GM21528 (cell line): ENCODE measurements around the gene SUGCT.
A peak's percentile ranks its signal among the peaks of the same experiment; 100 is the strongest.
"Not testable (repeated sequence)": the region's sequence is repeated elsewhere in the genome, so short reads cannot be mapped to it uniquely, and the experiment has no call there.

Experiments
- ATAC-seq: cut with Tn5 transposase; IDR thresholded peaks from one replicate; pipeline ENCODE4 v1.9.1; 2021; ENCODE audit warnings: mild to moderate bottlenecking, moderate library complexity; ENCODE audit not compliant: unreplicated experiment, low FRiP score

Gene SUGCT

GRCh38 chr7:40134428-40135316, at the start of gene SUGCT, which contains the start of gene MPLKIP:
Gene SUGCT (plus strand): TSS chr7:40135005.
Gene MPLKIP (minus strand): TSS chr7:40134622. CDS start chr7:40134567, 55 bp downstream.
- peak; percentile 93 for ATAC-seq

GRCh38 chr7:40092182-40092581, 42.6 kb upstream of the SUGCT start:
- ATAC-seq = no peak

- ATAC-seq = no peak
These were observed 41.0 kb upstream of the SUGCT start for GRCh38 chr7:40093631-40094350.

GRCh38 chr7:40095230-40095629, 39.6 kb upstream of the SUGCT start:
- ATAC-seq = no peak

- no peak for ATAC-seq
These were observed 39.0 kb upstream of the SUGCT start for GRCh38 chr7:40095695-40096327.

- ATAC-seq = no peak
These were observed 37.1 kb upstream of the SUGCT start for GRCh38 chr7:40097728-40098127.

GRCh38 chr7:40098810-40099209, 36.0 kb upstream of the SUGCT start:
- ATAC-seq = no peak

- ATAC-seq = no peak
These were observed 35.0 kb upstream of the SUGCT start for GRCh38 chr7:40099837-40100236.

- ATAC-seq = no peak
These were observed 33.6 kb upstream of the SUGCT start for GRCh38 chr7:40101201-40101600.

- ATAC-seq = no peak
These were observed 31.9 kb upstream of the SUGCT start for GRCh38 chr7:40102897-40103296.

GRCh38 chr7:40105879-40106473, 28.8 kb upstream of the SUGCT start:
- no peak for ATAC-seq

GRCh38 chr7:40115936-40116335, 18.9 kb upstream of the SUGCT start:
- no peak for ATAC-seq

GRCh38 chr7:40117199-40117598, 17.6 kb upstream of the SUGCT start:
- ATAC-seq = not testable (repeated sequence)

- not testable (repeated sequence) for ATAC-seq
These were observed 16.6 kb upstream of the SUGCT start for GRCh38 chr7:40118201-40118600.

GRCh38 chr7:40120020-40120419, 14.8 kb upstream of the SUGCT start:
- ATAC-seq = no peak

- not testable (repeated sequence) for ATAC-seq
These were observed 12.5 kb upstream of the SUGCT start for GRCh38 chr7:40122100-40122939.

- ATAC-seq = no peak
These were observed 11.9 kb upstream of the SUGCT start for GRCh38 chr7:40122940-40123254.

- ATAC-seq = peak; percentile 6
These were observed 1.0 kb upstream of the SUGCT start for GRCh38 chr7:40133561-40134427.

GRCh38 chr7:40135317-40135610, 459 bp downstream of the SUGCT start:
- ATAC-seq = no peak
